Measurements from ENCODE around the gene SKOR1.

DNA sequence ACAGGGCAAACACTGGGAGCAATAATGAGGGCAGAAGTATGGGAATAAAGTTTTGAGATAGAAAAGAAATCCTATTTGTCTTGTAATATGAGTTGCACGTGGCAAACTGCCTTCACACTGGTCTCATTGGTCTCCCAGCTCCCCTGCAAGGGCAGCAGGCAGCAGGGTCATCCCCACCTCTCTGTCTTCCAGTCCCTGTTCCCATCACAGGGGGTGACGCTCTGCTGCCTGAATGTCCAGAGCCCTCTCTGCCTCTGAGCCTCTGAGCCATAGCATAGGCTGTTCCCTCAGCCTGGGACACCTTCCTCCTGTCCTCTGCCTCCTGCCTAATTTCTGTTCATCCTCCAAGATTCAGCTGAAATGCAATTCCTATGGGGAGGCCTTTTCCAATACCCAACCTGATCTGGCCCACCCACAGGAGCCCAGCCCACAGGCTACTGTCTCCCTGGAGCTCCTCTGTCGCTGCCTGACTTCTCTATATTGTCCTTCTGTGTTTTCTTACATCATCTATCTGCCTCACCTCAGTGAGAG, 12.1 kb upstream of the SKOR1 start:
- TF ChIP-seq ZNF622 (IDR thresholded peaks at IDR 0.05), result no peak
- TF ChIP-seq CTCF (IDR thresholded peaks at IDR 0.05 in 2 of 3, conservative IDR thresholded peaks at IDR 0.05 in 1 of 3; ENCODE audit: control insufficient read depth in 2 of 3, extremely low read depth in 1 of 3, insufficient read depth in 1 of 3, low read depth in 3 of 3, low read length in 3 of 3), result no peak
- TF ChIP-seq HDGF (IDR thresholded peaks at IDR 0.05), result no peak
- no peak for TF ChIP-seq POLR2AphosphoS5 (IDR thresholded peaks at IDR 0.05; ENCODE audit: low read length)
- TF ChIP-seq E4F1 (IDR thresholded peaks at IDR 0.05; ENCODE audit: borderline replicate concordance, partially characterized antibody), result no peak
- TF ChIP-seq MEF2A (IDR thresholded peaks at IDR 0.05; ENCODE audit: insufficient read depth, low read depth, low read length), result no peak
- TF ChIP-seq CHD2 (IDR thresholded peaks at IDR 0.05; ENCODE audit: borderline replicate concordance, low read depth, low read length), result no peak
- TF ChIP-seq, protein P1, sequence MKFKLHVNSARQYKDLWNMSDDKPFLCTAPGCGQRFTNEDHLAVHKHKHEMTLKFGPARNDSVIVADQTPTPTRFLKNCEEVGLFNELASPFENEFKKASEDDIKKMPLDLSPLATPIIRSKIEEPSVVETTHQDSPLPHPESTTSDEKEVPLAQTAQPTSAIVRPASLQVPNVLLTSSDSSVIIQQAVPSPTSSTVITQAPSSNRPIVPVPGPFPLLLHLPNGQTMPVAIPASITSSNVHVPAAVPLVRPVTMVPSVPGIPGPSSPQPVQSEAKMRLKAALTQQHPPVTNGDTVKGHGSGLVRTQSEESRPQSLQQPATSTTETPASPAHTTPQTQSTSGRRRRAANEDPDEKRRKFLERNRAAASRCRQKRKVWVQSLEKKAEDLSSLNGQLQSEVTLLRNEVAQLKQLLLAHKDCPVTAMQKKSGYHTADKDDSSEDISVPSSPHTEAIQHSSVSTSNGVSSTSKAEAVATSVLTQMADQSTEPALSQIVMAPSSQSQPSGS (IDR thresholded peaks at IDR 0.05; ENCODE audit: low read length), result no peak
- TF ChIP-seq POLR2A (IDR thresholded peaks at IDR 0.05; ENCODE audit: low read depth, low read length), result no peak
- TF ChIP-seq EZH2 (IDR thresholded peaks at IDR 0.05; ENCODE audit: borderline replicate concordance, control insufficient read depth, low read depth, low read length), result no peak
- TF ChIP-seq POU2F2 (IDR thresholded peaks at IDR 0.05; ENCODE audit: borderline replicate concordance, low read depth, low read length), result no peak

All from GM12878 (cell line).